ENCODE measurements around the gene TCL1B.

DNA sequence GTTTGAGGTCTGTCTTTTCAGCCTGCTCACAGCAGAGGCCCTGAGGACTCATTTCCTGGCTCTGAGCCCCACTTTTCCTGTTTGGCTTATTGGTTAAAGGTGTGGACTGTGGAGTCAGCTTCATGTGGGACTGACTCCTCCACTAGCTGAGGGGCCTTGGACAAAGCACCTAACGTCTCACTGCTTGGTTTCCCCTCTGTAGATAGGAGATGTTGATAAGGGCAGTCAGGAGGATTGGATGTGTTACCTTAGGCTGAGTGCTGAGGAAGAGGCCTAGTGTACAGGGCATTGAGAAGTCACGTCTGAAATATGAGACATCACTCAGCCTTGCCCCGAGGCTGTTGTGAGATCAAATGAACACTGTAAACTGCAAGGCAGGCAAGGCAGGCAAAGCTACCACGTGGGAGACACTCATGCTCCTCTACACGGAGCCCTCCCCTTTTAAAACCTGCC, 54.8 kb downstream of the TCL1B start:
- no peak for TF ChIP-seq CTCF (IDR thresholded peaks at IDR 0.05; ENCODE audit: insufficient read depth, low read depth, low read length)
- TF ChIP-seq EZH2 (IDR thresholded peaks at IDR 0.05; ENCODE audit: insufficient read depth, low read length) = no peak

Measured in astrocyte (in vitro differentiated cells and primary cell).